OCI-LY7 (cell line): ENCODE measurements around the gene TMEM139.

Experiments used
- CTCF ChIP-seq: fragments of 200-600 bp; sonication (generic); conservative IDR thresholded peaks from 2 replicates; pipeline ENCODE4 v1.5.1; 2014; ENCODE audit warnings: mild to moderate bottlenecking, antibody characterized with exemption, low read length, moderate library complexity, mixed read lengths
- EZH2phosphoT487 ChIP-seq: fragments of 200-600 bp; sonication (generic); IDR thresholded peaks from 2 replicates; pipeline ENCODE4 v1.6.1; 2018; ENCODE audit warnings: low read depth, borderline replicate concordance, mild to moderate bottlenecking, mixed run types, antibody characterized with exemption, low read length, moderate library complexity, mixed read lengths

- TF ChIP-seq CTCF (no peak), EZH2phosphoT487 (no peak)
Measured at GRCh38 chr7:143285806-143286521, 1.2 kb downstream of the TMEM139 start.
